ENCODE data around the gene PAOX.
"Not testable (repeated sequence)": the region's sequence is repeated elsewhere in the genome, so short reads cannot be mapped to it uniquely, and the experiment has no call there.

Gene PAOX

GRCh38 chr10:133365461-133366129 lies 13.5 kb upstream of the PAOX start:
- DNase-seq, result no peak

- DNase-seq, result no peak
These were observed 13.0 kb upstream of the PAOX start for GRCh38 chr10:133366130-133366478.

- DNase-seq, result no peak
These were observed 12.3 kb upstream of the PAOX start for GRCh38 chr10:133366751-133367150.

- not testable (repeated sequence) for DNase-seq
These were observed 11.6 kb upstream of the PAOX start for GRCh38 chr10:133367461-133367860.

- DNase-seq, result no peak
These were observed 10.9 kb upstream of the PAOX start for GRCh38 chr10:133368153-133368552.

GRCh38 chr10:133370030-133370786 lies 8.9 kb upstream of the PAOX start:
- DNase-seq, result no peak

- DNase-seq, result no peak
These were observed 6.6 kb upstream of the PAOX start for GRCh38 chr10:133372507-133372906.

- DNase-seq, result peak; percentile 94
These were observed 5.6 kb upstream of the PAOX start, which contains the start of gene ECHS1 for GRCh38 chr10:133373174-133374090. TSS of gene ECHS1 (minus strand) at chr10:133373354. CDS start at chr10:133373333, 21 bp downstream.

GRCh38 chr10:133375357-133376115 lies 3.5 kb upstream of the PAOX start:
- DNase-seq, result no peak

GRCh38 chr10:133376183-133376582 lies 2.9 kb upstream of the PAOX start:
- DNase-seq, result not testable (repeated sequence)

GRCh38 chr10:133377025-133377817 lies 1.8 kb upstream of the PAOX start:
- no peak for DNase-seq

- no peak for DNase-seq
These were observed 1.2 kb upstream of the PAOX start for GRCh38 chr10:133377818-133378250.

GRCh38 chr10:133378251-133379096 lies 588 bp upstream of the PAOX start:
- DNase-seq, result peak; percentile 36

GRCh38 chr10:133379801-133380666 lies 972 bp downstream of the PAOX start:
- DNase-seq, result no peak

GRCh38 chr10:133381036-133381435 lies 2.0 kb downstream of the PAOX start:
- DNase-seq, result no peak

GRCh38 chr10:133383551-133383950 lies 4.5 kb downstream of the PAOX start:
- no peak for DNase-seq

GRCh38 chr10:133384071-133384470 lies 5.0 kb downstream of the PAOX start:
- no peak for DNase-seq

GRCh38 chr10:133385214-133385613 lies 6.2 kb downstream of the PAOX start:
- DNase-seq, result no peak

- not testable (repeated sequence) for DNase-seq
These were observed 7.9 kb downstream of the PAOX start for GRCh38 chr10:133386951-133387350.
